GM12878 (cell line): ENCODE measurements around the gene ZBTB22. TPM values are rescaled to one million over a fixed set of nuclear protein-coding genes. Genes with fewer than 3 reads are reported as not detected.

Experiments used
- ATAC-seq: fragments of 200-7000 bp; cut with Tn5 transposase; 3 replicates; pipeline ENCODE4 v1.9.1; 2020; ENCODE audit warnings: mild to moderate bottlenecking, moderate library complexity
- BruUV-seq: library from RNA; stranded (reverse); fragments of 400-500 nt; replicated peaks from 2 replicates; lab custom pipeline; 2021; lab: Mats Ljungman, UMichigan
- CTCF ChIA-PET: fragments of 300-600 bp; sonication (Branson Sonifier 250); formaldehyde crosslinking; extraction: SDS; loops from one replicate; lab custom pipeline; 2021; ENCODE audit warnings: inconsistent platforms; lab: Yijun Ruan, JAX
- POLR2A ChIA-PET: fragments of 350-600 bp; formaldehyde crosslinking; extraction: SDS; loops from one replicate; lab custom pipeline; 2021; ENCODE audit warnings: inconsistent platforms; lab: Charles Lee
- RAD21 ChIA-PET: fragments of 300-600 bp; sonication (Branson Sonifier 250); formaldehyde crosslinking; loops from one replicate; lab custom pipeline; 2023; ENCODE audit warnings: antibody characterized with exemption; ENCODE audit not compliant: unreplicated experiment; lab: Charles Lee
- SMC1A ChIA-PET: fragments of 300-600 bp; sonication (Branson Sonifier 250); formaldehyde crosslinking; loops from one replicate; lab custom pipeline; 2023; ENCODE audit not compliant: unreplicated experiment, uncharacterized antibody; lab: Charles Lee
- DNase-seq: peaks from one replicate; pipeline ENCODE4 v3.0.0-alpha.2; 2011; ENCODE audit warnings: low read depth, low spot score
- FAIRE-seq: peaks from 3 replicates; lab custom pipeline; 2011; peaks lifted over from hg19 to GRCh38; lab: Jason Lieb, UNC
- H2AFZ ChIP-seq: 2 replicates; pipeline ENCODE4 v1.6.0; 2011; ENCODE audit warnings: low read depth, low read length, control low read depth; ENCODE audit not compliant: control insufficient read depth
- H3K27ac ChIP-seq: 2 replicates; pipeline ENCODE4 v1.5.1; 2011; ENCODE audit warnings: control low read depth; ENCODE audit not compliant: control insufficient read depth, insufficient read depth
- H3K27me3 ChIP-seq, 2 experiments: replicated peaks in 1 of 2; 2 replicates each; pipeline versions ENCODE4 v1.6.0 to v1.6.1; 2011; ENCODE audit warnings: low read length in 1 of 2; ENCODE audit not compliant: control insufficient read depth in 2 of 2, insufficient read depth in 2 of 2
- H3K36me3 ChIP-seq, 2 experiments: 2 replicates each; pipeline ENCODE4 v1.5.1; 2011; ENCODE audit warnings: low read length in 1 of 2; ENCODE audit not compliant: control insufficient read depth in 2 of 2, insufficient read depth in 2 of 2
- H3K4me1 ChIP-seq: 2 replicates; pipeline ENCODE4 v1.6.1; 2011; ENCODE audit warnings: mild to moderate bottlenecking, low read length, moderate library complexity, mixed read lengths; ENCODE audit not compliant: control insufficient read depth, insufficient read depth
- H3K4me2 ChIP-seq: 2 replicates; pipeline ENCODE4 v1.6.0; 2011; ENCODE audit warnings: control low read depth; ENCODE audit not compliant: control insufficient read depth, insufficient read depth
- H3K4me3 ChIP-seq: fragments of 200-600 bp; sonication (generic); 2 replicates; pipeline ENCODE4 v1.5.1; 2016
- H3K79me2 ChIP-seq: 2 replicates; pipeline ENCODE4 v1.6.0; 2011; ENCODE audit warnings: low read length; ENCODE audit not compliant: control insufficient read depth, insufficient read depth
- H3K9ac ChIP-seq: 2 replicates; pipeline ENCODE4 v1.8.0; 2011; ENCODE audit warnings: low read length, control low read depth, mixed read lengths; ENCODE audit not compliant: control insufficient read depth, insufficient read depth
- H3K9me3 ChIP-seq: replicated peaks from 3 replicates; pipeline ENCODE4 v1.5.1; 2011; ENCODE audit warnings: mild to moderate bottlenecking, low read length; ENCODE audit not compliant: control insufficient read depth, insufficient read depth
- H4K20me1 ChIP-seq: 2 replicates; pipeline ENCODE4 v1.6.0; 2011; ENCODE audit not compliant: control insufficient read depth, insufficient read depth
- ASH2L ChIP-seq: fragments of 300-600, 200-600 bp; sonication (generic); IDR thresholded peaks from 2 replicates; pipeline ENCODE4 v1.6.1; 2017; ENCODE audit warnings: low read depth, mild to moderate bottlenecking, borderline replicate concordance
- ATF2 ChIP-seq: IDR thresholded peaks from 2 replicates; pipeline ENCODE4 v1.6.1; 2012; ENCODE audit warnings: low read length, inconsistent platforms
- BCL11A ChIP-seq: IDR thresholded peaks from 2 replicates; pipeline ENCODE4 v1.6.1; 2011; ENCODE audit warnings: low read depth, low read length
- JUNB ChIP-seq: IDR thresholded peaks from 2 replicates; pipeline ENCODE4 v1.6.1; 2016; ENCODE audit warnings: antibody characterized with exemption, mild to moderate bottlenecking
- POLR2A ChIP-seq: IDR thresholded peaks from 2 replicates; pipeline ENCODE4 v1.6.1; 2011; ENCODE audit warnings: low read depth, mild to moderate bottlenecking, low read length
- SIN3A ChIP-seq: IDR thresholded peaks from 2 replicates; pipeline ENCODE4 v1.6.1; 2012; ENCODE audit warnings: low read depth, low read length, improper control_type of control experiment
- SREBF2 ChIP-seq: IDR thresholded peaks from 2 replicates; pipeline ENCODE4 v1.6.1; 2012; ENCODE audit warnings: mild to moderate bottlenecking, low read length
- SUPT20H ChIP-seq: IDR thresholded peaks from 2 replicates; pipeline ENCODE4 v1.6.1; 2011; ENCODE audit warnings: low read depth, mild to moderate bottlenecking, low read length, moderate library complexity, borderline replicate concordance; ENCODE audit not compliant: control insufficient read depth
- ZNF24 ChIP-seq: fragments of 450-650 bp; IDR thresholded peaks from 2 replicates; pipeline ENCODE4 v1.6.1; 2017; ENCODE audit warnings: antibody characterized with exemption, mild to moderate bottlenecking
- ZNF687 ChIP-seq: fragments of 450-650 bp; IDR thresholded peaks from 2 replicates; pipeline ENCODE4 v1.6.1; 2017; ENCODE audit warnings: mild to moderate bottlenecking, moderate library complexity
- WGBS: methylation state at CpG from one replicate; pipeline ENCODE4 v1.1.6; 2016; ENCODE audit warnings: low lambda C conversion rate; ENCODE audit not compliant: insufficient replicate concordance, insufficient coverage; ENCODE audit errors: missing lambda C conversion rate; 5-methylcytosine and 5-hydroxymethylcytosine counted together
- in situ Hi-C: fragments of 300-500 bp; cut with MboI; formaldehyde crosslinking; loops from 9 replicates; pipeline ENCODE4 v1.14.3; 2018; ENCODE audit warnings: mixed read lengths
- intact Hi-C: fragments of 100-400 bp; cut with micrococcal nuclease; formaldehyde crosslinking; loops from one replicate; pipeline ENCODE4 v1.14.2; 2022; ENCODE audit not compliant: unreplicated experiment
- polyA plus RNA-seq, 11 experiments: library from polyadenylated mRNA; depleted of rRNA in 4 of 11; unstranded in 6 of 11; stranded (reverse) in 5 of 11; fragments of >200 nt; fragmentation: Nextera tagmentation in 4 of 11; fragmentation: Illumina TruSeq in 1 of 11; extraction: Ambion mirVana in 4 of 11; extraction: Trizol in 1 of 11; gene quantifications; 1 replicate in 1 of 11; 2 replicates in 10 of 11; pipeline versions ENCODE4 v1.2.1 to v1.2.3, GENCODE V29; 2011 to 2016; ENCODE audit warnings: inconsistent platforms in 2 of 11, missing spikeins in 2 of 11, low read depth in 1 of 11
- total RNA-seq, 4 experiments: library from RNA; depleted of rRNA in 3 of 4; stranded (reverse); fragments of >200 nt in 3 of 4; fragmentation: Illumina TruSeq in 1 of 4; extraction: Trizol in 1 of 4; gene quantifications; 2 replicates each; pipeline versions ENCODE4 v1.2.1 to v1.2.3, GENCODE V29; 2013 to 2021
- TF ChIP-seq, protein P1 (sequence below): IDR thresholded peaks from 2 replicates; pipeline ENCODE4 v1.6.1; 2011; ENCODE audit warnings: mild to moderate bottlenecking, low read depth, low read length, moderate library complexity; ENCODE audit not compliant: insufficient replicate concordance

Gene ZBTB22
- total and polyA plus RNA-seq, 10 of the 15 experiments (the other 5 are each of a cell fraction or from before 2014, with no cell fraction given), result 0.11 to 9.9 (median 4.8) TPM

DNA sequence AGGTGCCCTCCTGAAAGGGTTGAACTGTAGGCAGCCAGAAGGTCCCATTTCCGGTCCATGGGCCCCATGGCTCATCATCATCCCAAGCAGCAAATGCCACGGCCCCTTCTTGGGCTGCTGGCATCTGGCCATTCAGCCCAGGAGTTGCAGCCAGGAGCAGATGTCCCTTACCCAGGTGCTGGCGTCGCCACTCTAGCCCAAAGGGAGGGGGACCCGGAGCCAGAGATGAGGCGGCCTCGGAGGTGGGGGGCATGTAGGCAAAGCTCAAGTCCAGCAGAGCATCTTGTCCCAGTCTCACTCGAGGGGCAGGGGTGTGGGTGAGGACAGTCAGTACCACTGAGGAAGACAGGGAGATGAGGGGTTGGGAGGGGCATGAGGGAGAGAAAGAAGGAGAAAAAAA lies 12.5 kb downstream of the ZBTB22 start:
- no peak for FAIRE-seq
- RAD21 ChIA-PET, result no interaction called here
- peaks cover 23% of the 10 kb centered on the region for H3K79me2 ChIP-seq
- no peak for DNase-seq
- no TSS peak for BruUV-seq
- no peak overlapping the region for H3K4me2 ChIP-seq
- no peak overlapping the region for H3K4me3 ChIP-seq
- POLR2A ChIA-PET, result no interaction called here
- H2AFZ ChIP-seq, result no peak overlapping the region
- peaks cover 5% of the 10 kb centered on the region; the same call in 1 of the 2 replicates for H4K20me1 ChIP-seq
- H3K27me3 ChIP-seq, result no peaks in the 10 kb centered on the region
- H3K9me3 ChIP-seq, result no peaks in the 10 kb centered on the region
- H3K36me3 ChIP-seq, result peaks cover 19 to 24% of the 10 kb centered on the region in 2 experiments
- CTCF ChIA-PET, result no interaction called here
- TF ChIP-seq JUNB (no peak), POLR2A (0 out of 2 replicates have a peak, but pooled peaks have one; percentile 17)
- intact Hi-C loops, result no loop called here
- no peak overlapping the region for H3K9ac ChIP-seq
- in situ Hi-C loops, result no loop called here
- peaks cover 1% of the 10 kb centered on the region; the same call in 1 of the 2 replicates for H3K4me1 ChIP-seq
- no peak for ATAC-seq
- WGBS, result 83% methylated on average over 8 of the region's 8 CpGs
- SMC1A ChIA-PET, result interaction anchor here (0.6 kb wide), 1 partner anchor 27 kb away, joined by 3 read pairs; no protein-coding TSS in a partner anchor
- no peak overlapping the region for H3K27ac ChIP-seq

DNA sequence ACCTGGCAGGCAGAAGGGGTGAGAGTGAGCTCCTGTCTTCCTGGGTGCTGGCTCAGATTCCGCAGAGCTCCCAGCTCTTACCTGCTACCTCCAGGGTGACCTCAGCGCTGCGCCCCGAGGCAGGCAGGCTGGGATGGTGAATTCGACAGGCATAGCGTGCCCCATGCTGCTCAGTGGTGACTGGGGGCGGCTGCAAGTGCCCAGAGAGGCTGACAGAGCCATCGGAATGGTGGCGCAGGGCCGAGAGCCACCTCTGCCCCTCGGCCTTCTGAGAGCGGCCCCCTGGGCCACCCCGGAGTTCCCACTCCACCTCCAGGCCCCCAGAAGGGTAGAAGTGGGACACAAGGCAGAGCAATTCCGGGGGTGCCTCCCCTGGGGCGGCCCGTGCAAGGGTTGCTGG lies 13.3 kb downstream of the ZBTB22 start:
- Histone ChIP-seq H3K9me3 (no peaks in the 10 kb centered on the region), H3K4me2 (no peak overlapping the region), H3K9ac (no peak overlapping the region), H2AFZ (no peak overlapping the region), H3K4me1 (peaks cover 4% of the 10 kb centered on the region; the same call in 1 of the 2 replicates), H3K4me3 (no peak overlapping the region), H4K20me1 (peaks cover 5% of the 10 kb centered on the region; the same call in 1 of the 2 replicates), H3K27me3 (no peaks in the 10 kb centered on the region), H3K79me2 (peaks cover 19% of the 10 kb centered on the region), H3K36me3 (peaks cover 19 to 24% of the 10 kb centered on the region in 2 experiments), H3K27ac (no peak overlapping the region)
- in situ Hi-C loops, result no loop called here
- ATAC-seq (no peak), DNase-seq (no peak), FAIRE-seq (no peak)
- ChIA-PET CTCF (no interaction called here), RAD21 (interaction anchor here (0.9 kb wide), 1 partner anchor 9 kb away, joined by 3 read pairs; no protein-coding TSS in a partner anchor), SMC1A (no interaction called here), POLR2A (no interaction called here)
- WGBS, result 93% methylated on average over 16 of the region's 16 CpGs
- BruUV-seq, result no TSS peak
- intact Hi-C loops, result no loop called here
- TF ChIP-seq BCL11A (no peak), SIN3A (no peak), ZNF687 (no peak), ASH2L (no peak), ATF2 (no peak), SREBF2 (no peak), ZNF24 (no peak), SUPT20H (no peak)
- TF ChIP-seq, protein P1, sequence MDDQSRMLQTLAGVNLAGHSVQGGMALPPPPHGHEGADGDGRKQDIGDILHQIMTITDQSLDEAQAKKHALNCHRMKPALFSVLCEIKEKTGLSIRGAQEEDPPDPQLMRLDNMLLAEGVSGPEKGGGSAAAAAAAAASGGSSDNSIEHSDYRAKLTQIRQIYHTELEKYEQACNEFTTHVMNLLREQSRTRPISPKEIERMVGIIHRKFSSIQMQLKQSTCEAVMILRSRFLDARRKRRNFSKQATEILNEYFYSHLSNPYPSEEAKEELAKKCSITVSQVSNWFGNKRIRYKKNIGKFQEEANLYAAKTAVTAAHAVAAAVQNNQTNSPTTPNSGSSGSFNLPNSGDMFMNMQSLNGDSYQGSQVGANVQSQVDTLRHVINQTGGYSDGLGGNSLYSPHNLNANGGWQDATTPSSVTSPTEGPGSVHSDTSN, result no peak
